ENCODE data around the gene TCP11L2. TPM values are rescaled to one million over a fixed set of nuclear protein-coding genes. Genes with fewer than 3 reads are reported as not detected.

Gene TCP11L2
- total and polyA plus RNA-seq, 8 donors: 21.3 to 49.5 (median 28.3) TPM

DNA sequence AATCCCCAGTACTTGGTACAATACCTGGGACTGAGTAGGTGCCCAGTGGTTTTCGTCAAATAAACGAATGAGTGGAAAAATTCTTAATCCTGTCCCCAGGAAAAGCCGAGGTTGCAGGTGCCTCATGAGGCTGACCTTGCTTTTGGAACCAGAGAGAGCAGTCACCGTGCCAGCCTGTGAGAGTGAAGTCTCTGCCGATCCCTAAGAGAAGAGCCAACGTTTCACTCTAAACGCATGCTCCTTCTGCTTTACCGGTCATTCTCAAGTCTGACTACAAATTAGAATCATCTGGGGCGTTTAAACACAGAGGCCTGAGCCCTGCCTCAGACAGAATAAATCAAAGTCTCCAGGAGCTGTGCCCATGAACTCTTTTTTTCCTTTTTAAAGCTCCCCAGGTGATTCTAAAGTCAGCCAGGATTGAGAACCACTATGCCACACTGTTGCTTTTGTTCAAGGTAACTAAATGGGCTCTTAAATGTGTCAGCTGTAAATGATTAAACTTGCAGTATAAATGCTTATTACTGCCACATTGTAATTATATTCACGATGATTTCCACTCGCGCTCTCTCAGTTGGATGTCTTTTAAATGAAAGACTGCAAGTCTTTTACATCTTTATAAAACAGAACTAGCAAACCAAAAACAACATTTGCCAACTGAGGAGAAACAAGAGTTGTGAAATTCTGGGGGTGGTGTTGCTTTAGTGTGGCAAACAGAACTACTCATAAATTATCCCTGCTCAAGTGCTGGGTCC lies 26.9 kb downstream of the TCP11L2 start:
- no peak overlapping the region for H3K4me3 ChIP-seq
- peak overlapping the region in 1 of 2 donors; percentile 16 for H3K27ac ChIP-seq
- H3K36me3 ChIP-seq: peaks cover 0 to 46% of the 10 kb centered on the region in 2 donors
- H3K4me1 ChIP-seq: peaks cover 0 to 14% of the 10 kb centered on the region in 2 donors
- H3K9me3 ChIP-seq: no peaks in the 10 kb centered on the region
- TF ChIP-seq, protein P1, sequence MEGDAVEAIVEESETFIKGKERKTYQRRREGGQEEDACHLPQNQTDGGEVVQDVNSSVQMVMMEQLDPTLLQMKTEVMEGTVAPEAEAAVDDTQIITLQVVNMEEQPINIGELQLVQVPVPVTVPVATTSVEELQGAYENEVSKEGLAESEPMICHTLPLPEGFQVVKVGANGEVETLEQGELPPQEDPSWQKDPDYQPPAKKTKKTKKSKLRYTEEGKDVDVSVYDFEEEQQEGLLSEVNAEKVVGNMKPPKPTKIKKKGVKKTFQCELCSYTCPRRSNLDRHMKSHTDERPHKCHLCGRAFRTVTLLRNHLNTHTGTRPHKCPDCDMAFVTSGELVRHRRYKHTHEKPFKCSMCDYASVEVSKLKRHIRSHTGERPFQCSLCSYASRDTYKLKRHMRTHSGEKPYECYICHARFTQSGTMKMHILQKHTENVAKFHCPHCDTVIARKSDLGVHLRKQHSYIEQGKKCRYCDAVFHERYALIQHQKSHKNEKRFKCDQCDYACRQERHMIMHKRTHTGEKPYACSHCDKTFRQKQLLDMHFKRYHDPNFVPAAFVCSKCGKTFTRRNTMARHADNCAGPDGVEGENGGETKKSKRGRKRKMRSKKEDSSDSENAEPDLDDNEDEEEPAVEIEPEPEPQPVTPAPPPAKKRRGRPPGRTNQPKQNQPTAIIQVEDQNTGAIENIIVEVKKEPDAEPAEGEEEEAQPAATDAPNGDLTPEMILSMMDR (IDR thresholded peaks at IDR 0.05): no peak
- H3K27me3 ChIP-seq: no peaks in the 10 kb centered on the region
- intact Hi-C loops (cut with DNase I): no loop called here
- DNase-seq: no peak
- peak; percentile 29 for ATAC-seq

DNA sequence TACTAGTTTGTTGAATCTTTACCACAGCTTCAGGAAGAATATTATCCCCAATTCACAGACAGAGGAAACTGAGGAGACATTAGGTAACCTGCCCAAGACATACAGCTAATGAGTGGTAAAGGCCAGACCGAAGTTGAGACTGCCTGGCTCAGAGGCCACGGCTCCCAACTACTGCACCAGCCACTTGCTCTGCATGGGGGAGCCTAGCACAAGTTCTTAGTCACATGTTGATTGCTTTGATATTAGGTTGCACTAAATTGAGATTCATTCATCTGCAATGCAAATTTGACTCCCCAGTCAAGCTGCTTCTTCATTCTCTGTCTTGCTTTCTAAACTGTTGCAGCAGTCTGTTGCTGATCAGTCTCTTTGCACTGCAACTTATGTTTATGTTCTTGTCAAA lies 29.1 kb downstream of the TCP11L2 start:
- H3K4me3 ChIP-seq: no peak overlapping the region
- no peaks in the 10 kb centered on the region for H3K27me3 ChIP-seq
- no peak overlapping the region for H3K27ac ChIP-seq
- DNase-seq: no peak
- no peak for ATAC-seq
- TF ChIP-seq, protein P1 (IDR thresholded peaks at IDR 0.05): no peak
- H3K4me1 ChIP-seq: peaks cover 8 to 25% of the 10 kb centered on the region in 2 donors
- peaks cover 0 to 25% of the 10 kb centered on the region in 2 donors for H3K36me3 ChIP-seq
- intact Hi-C loops (cut with DNase I): no loop called here
- H3K9me3 ChIP-seq: no peaks in the 10 kb centered on the region

DNA sequence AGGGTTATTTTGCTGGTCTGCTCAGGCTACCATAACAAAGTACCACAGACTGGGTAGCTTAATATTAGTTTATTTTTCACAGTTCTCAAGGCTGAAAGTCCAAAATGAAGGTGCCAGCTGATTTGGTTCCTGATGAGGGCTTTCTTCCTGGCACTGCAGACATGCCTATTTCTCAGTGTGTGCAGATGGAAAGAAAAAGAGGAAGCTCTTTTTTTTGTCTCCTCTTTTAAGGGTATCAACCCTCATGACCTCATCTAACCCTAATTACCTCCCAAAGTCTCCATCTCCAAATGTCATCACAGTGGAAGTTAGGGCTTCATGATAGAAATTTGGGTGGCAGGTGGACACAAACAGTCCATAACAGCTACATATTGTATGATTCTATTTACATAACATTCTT lies 30.0 kb downstream of the TCP11L2 start:
- no peak for DNase-seq
- Histone ChIP-seq H3K4me3 (no peak overlapping the region), H3K4me1 (peaks cover 12 to 30% of the 10 kb centered on the region in 2 donors), H3K27ac (no peak overlapping the region), H3K27me3 (no peaks in the 10 kb centered on the region), H3K9me3 (no peaks in the 10 kb centered on the region), H3K36me3 (peaks cover 0 to 20% of the 10 kb centered on the region in 2 donors)
- TF ChIP-seq, protein P1 (IDR thresholded peaks at IDR 0.05): no peak
- no peak for ATAC-seq
- intact Hi-C loops (cut with DNase I): no loop called here

DNA sequence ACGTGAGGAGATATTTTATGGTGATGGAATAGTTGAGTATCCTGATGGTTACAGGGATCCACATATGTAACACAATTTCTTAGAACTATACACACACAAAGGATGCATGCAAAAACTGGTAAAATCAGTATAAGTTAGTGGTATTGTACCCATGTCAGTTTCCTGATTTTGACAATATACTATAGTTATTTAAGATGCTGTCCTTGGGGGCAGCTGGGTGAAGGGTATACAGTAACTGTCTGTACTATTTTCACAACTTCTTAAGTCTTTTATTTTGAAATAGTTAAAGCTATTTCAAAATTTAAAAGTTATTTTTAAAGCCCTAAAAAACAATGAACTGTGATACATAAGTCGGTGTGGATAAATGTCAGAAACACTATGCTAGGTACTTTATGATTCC lies 30.5 kb downstream of the TCP11L2 start:
- TF ChIP-seq, protein P1 (IDR thresholded peaks at IDR 0.05): no peak
- no peak overlapping the region for H3K27ac ChIP-seq
- no peaks in the 10 kb centered on the region for H3K9me3 ChIP-seq
- peaks cover 12 to 30% of the 10 kb centered on the region in 2 donors for H3K4me1 ChIP-seq
- no peak overlapping the region for H3K4me3 ChIP-seq
- H3K36me3 ChIP-seq: peaks cover 0 to 18% of the 10 kb centered on the region in 2 donors
- DNase-seq (no peak), ATAC-seq (no peak)
- no peaks in the 10 kb centered on the region for H3K27me3 ChIP-seq
- intact Hi-C loops (cut with DNase I): no loop called here

DNA sequence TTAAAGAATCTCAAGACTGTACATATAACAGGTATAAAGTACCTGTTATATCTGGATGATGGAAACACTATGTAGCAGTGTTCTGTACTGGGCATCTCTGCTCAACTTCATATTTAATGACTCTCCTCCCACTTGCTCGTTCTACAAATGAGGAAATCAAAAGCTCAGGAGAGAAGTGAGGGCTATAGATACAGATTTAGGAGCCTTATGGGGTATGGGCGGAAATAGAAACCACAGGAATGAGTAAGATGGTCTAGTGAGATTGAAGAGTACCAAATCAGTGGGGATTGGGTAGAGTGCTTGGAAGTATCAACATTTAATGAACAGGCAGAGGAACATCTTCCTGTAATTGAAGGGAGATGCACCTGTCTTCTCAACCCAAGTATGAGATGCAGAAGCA lies 31.2 kb downstream of the TCP11L2 start:
- Histone ChIP-seq H3K9me3 (no peaks in the 10 kb centered on the region), H3K27me3 (no peaks in the 10 kb centered on the region), H3K36me3 (peaks cover 0 to 12% of the 10 kb centered on the region in 2 donors), H3K27ac (no peak overlapping the region), H3K4me1 (peaks cover 12 to 30% of the 10 kb centered on the region in 2 donors), H3K4me3 (no peak overlapping the region)
- intact Hi-C loops (cut with DNase I): no loop called here
- ATAC-seq (no peak), DNase-seq (no peak)
- TF ChIP-seq, protein P1 (IDR thresholded peaks at IDR 0.05): no peak

Data from left lung (tissue), 10 donors.